Subcutaneous abdominal adipose tissue (tissue), 5 donors: ENCODE measurements around the gene NAT9.

ENCODE experiments used
- H3K27ac ChIP-seq: one replicate; pipeline ENCODE4 v1.7.0; 2013; ENCODE audit warnings: low read depth, mild to moderate bottlenecking, inconsistent platforms, low read length, moderate library complexity
- H3K27me3 ChIP-seq, 5 donors: one replicate each; pipeline ENCODE4 v1.7.0; 2013; ENCODE audit warnings: low read length in 5 of 5, inconsistent platforms in 1 of 5; ENCODE audit not compliant: control insufficient read depth in 5 of 5, insufficient read depth in 4 of 5
- H3K36me3 ChIP-seq, 5 donors: one replicate each; pipeline ENCODE4 v1.7.0; 2013; ENCODE audit warnings: low read length in 5 of 5; ENCODE audit not compliant: control insufficient read depth in 5 of 5, insufficient read depth in 5 of 5
- H3K4me1 ChIP-seq, 5 donors: one replicate each; pipeline ENCODE4 v1.7.0; 2013; ENCODE audit warnings: low read length in 5 of 5, mild to moderate bottlenecking in 3 of 5, moderate library complexity in 1 of 5; ENCODE audit not compliant: control insufficient read depth in 5 of 5, insufficient read depth in 5 of 5
- H3K4me3 ChIP-seq, 5 donors: one replicate each; pipeline ENCODE4 v1.7.0; 2013; ENCODE audit warnings: low read length in 5 of 5, low read depth in 1 of 5
- H3K9ac ChIP-seq, 5 donors: one replicate each; pipeline ENCODE4 v1.7.0; 2013; ENCODE audit warnings: low read length in 5 of 5, mild to moderate bottlenecking in 4 of 5, moderate library complexity in 3 of 5
- H3K9me3 ChIP-seq, 5 donors: one replicate each; pipeline ENCODE4 v1.7.0; 2013; ENCODE audit warnings: low read length in 5 of 5; ENCODE audit not compliant: control insufficient read depth in 5 of 5
- donor health status: healthy.
- donor health status: healthy.
- donor health status: healthy.
- donor health status: healthy.
- donor health status: healthy.

NAT9 gene

DNA sequence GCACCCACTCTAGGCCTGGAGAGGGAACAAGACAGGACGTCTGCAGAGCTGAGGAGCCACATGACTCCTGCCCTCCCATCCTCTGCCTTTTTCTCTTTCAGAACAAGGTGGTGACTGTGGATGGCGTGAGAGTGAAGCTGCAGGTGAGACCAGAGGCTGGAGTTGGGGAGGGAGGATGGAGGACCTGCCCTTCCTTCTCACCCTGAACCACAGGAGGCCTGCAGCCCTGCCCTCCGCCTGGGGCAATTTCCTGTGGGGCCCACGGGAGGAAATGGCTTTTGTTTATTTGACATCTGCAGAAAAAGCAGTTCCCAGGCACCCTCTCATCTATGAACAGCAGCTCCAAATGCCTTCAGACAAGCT lies 34.0 kb downstream of the NAT9 start:
- Histone ChIP-seq H3K9ac (no peak overlapping the region), H3K4me3 (no peak overlapping the region), H3K9me3 (no peaks in the 10 kb centered on the region), H3K27me3 (peaks cover 27 to 34% (median 33%) of the 10 kb centered on the region in 5 donors), H3K27ac (no peak overlapping the region), H3K4me1 (peaks cover 3 to 55% (median 42%) of the 10 kb centered on the region in 5 donors), H3K36me3 (no peaks in the 10 kb centered on the region)

DNA sequence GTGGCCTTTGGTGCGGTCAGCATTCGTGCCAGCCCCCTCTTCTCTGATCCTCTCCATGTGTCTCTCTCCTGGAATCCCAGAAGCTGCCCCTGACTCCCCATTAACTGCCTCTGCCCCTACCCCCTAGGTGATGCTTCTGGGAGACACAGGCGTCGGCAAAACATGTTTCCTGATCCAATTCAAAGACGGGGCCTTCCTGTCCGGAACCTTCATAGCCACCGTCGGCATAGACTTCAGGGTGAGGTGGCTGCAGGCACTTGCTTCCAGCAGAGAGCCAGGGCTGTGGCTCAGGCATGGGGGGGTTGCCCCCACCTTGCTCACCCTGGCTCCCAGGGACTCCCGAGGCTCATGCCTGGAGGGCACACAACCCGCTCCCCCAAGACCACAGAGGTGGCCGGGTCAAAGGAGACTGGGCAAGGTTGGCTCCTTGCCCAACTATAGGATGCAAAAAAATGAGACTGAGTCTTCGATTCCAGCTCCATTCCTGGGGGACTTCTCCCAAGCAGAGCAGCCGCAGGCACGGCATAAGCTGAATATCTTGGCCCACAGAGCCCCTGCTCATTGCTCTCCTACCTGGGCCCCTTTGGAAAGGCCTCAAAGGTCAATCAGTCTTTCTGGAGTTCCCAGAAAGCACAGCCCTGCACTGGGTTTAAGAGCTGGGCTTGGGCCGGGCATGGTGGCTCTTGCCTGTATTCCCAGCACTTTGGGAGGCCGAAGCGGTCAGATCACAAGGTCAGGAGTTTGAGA lies 35.3 kb downstream of the NAT9 start:
- peaks cover 28 to 42% (median 33%) of the 10 kb centered on the region in 5 donors for H3K27me3 ChIP-seq
- H3K36me3 ChIP-seq, result no peaks in the 10 kb centered on the region
- peaks cover 3 to 54% (median 41%) of the 10 kb centered on the region in 5 donors for H3K4me1 ChIP-seq
- no peaks in the 10 kb centered on the region for H3K9me3 ChIP-seq
- H3K27ac ChIP-seq, result no peak overlapping the region
- no peak overlapping the region for H3K4me3 ChIP-seq
- no peak overlapping the region for H3K9ac ChIP-seq

DNA sequence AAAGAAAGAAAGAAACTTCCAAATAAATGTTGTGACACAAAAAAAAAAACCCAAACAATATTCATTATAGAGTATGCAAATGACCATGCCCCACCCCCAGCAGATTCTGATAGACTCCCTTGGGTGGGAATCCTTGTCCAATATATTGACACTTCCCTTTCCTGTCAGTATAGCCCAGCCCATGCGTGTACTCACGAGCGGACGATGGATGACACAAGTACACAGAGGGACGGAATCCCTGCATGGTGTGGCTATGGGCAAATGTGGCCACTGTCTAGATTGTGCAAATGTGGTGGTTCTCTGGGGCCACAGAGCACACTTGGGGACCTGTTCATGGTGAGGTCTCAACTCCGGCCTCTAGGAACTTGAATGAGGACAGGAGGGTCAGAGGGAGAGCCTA lies 36.0 kb downstream of the NAT9 start:
- Histone ChIP-seq H3K4me1 (peaks cover 3 to 49% (median 39%) of the 10 kb centered on the region in 5 donors), H3K9ac (no peak overlapping the region), H3K27me3 (peaks cover 28 to 42% (median 33%) of the 10 kb centered on the region in 5 donors)

DNA sequence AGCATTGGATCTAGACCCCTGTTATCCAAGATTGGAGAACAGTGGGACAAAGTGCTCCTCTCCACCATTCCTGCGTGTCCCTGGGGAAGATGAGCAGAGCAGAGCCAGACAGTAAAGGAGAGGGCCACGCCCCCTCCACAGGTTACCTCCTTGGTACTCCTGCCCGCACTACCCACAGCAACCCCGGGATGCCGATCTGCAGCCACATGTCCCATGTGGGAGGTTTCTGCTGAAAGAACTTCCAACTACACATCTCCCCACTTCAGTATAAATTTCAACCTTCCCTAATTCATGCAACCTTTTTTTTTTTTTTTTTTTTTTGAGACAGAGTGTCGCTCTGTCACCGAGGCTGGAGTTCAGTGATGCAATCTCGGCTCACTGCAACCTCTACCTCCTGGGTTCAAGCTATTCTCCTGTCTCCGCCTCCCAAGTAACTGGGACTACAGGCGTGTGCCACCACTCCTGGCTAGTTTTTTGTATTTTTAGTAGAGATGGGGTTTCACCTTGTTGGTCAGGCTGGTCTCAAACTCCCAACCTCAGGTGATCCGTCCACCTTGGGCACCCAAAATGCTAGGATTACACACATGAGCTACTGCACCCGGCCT lies 36.8 kb downstream of the NAT9 start:
- Histone ChIP-seq H3K27me3 (peaks cover 28 to 42% (median 33%) of the 10 kb centered on the region in 5 donors), H3K9me3 (no peaks in the 10 kb centered on the region), H3K4me1 (peaks cover 3 to 41% (median 31%) of the 10 kb centered on the region in 5 donors), H3K9ac (no peak overlapping the region), H3K27ac (no peak overlapping the region), H3K36me3 (no peaks in the 10 kb centered on the region), H3K4me3 (no peak overlapping the region)

More for the DNA sequence above, 36.0 kb downstream of the NAT9 start:
- H3K4me3 ChIP-seq, result no peak overlapping the region
- H3K9me3 ChIP-seq, result no peaks in the 10 kb centered on the region
- H3K36me3 ChIP-seq, result no peaks in the 10 kb centered on the region
- no peak overlapping the region for H3K27ac ChIP-seq

DNA sequence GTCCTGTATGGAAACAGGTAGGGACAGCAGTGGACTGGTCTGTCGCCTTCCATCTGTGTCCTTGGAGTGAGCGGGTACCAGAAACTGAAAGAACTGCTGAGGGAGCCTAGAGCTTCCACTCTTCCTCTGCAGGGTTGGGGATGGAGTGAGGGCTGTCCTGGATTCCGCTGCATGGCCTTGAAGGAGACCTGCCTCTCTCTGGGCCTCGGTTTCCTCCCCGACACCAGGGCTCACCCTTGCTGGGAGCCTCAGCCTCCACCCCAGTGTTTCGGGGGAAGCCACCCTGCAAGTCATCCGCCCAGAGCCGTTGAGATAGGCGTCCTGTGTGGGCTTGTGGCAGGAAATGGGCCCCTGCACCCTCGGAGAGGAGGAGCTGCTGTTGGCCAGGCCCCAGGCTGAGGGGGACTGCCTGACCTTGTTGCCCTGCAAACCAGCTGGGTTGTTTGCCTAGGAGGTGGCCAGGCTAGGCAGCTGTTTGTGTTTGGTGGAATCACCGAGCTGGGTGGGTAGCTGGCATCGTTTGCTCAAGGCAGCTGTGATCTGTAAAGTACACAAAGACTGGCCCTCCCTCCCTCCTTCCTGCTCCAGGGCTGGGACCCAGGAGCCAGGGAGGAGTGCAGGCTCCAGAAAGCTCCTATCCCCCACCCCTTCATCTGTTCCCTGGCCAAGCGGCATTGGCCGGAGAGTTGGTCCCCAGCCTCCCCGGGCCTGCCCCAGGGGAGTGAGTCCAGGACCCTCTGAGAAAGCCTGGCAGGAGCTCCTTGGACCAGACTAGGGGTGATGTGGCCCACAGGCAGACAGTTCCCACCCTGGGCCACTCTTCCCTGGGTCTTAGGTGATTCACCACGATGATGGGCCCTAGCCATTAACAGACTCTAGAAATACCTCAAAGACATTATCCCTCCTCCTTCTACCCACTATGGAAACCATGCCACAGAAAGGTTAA lies 37.8 kb downstream of the NAT9 start:
- Histone ChIP-seq H3K36me3 (no peaks in the 10 kb centered on the region), H3K4me1 (peaks cover 3 to 36% (median 31%) of the 10 kb centered on the region in 5 donors), H3K9ac (peak overlapping the region in 1 of 5 donors; percentile 30), H3K27me3 (peaks cover 28 to 49% (median 37%) of the 10 kb centered on the region in 5 donors), H3K27ac (no peak overlapping the region), H3K9me3 (no peaks in the 10 kb centered on the region), H3K4me3 (peak overlapping the region in 3 of 5 donors; percentile 16 to 59 (median 42))

DNA sequence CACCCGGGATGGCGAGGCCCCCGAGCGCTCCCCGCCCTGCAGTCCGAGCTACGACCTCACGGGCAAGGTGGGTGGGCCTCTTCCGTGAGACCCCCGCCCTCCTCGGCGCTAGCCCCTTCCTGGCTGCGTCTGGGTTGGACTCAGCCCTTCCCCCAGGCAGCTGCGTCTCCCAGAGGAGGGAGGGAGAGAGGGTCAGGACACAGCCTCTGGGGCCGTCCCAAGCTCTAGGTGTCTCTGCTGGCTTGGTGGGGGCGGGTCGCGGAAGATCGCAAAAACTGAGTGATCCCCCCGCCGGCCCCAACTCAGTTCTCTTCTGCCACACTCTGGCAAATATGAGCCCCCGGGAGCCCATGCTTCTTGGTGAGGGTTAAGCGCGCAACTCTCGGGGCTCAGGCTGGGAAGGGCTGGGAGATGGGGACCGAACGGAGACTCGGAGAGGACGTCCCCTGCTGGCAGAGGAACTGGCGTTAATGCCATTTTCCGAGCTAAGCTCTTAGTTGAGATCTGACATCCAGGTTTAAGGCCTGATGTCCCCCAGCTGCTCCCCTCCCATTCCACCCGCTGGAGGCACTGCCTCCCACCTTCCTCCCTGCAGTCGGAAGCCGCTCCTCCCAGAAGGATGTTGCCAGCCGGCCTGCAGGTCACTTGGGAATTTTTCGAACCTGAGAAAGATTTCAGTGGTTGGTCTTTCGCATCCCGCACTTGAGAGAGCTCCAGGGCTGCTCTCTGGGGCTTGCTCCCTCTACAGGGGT lies 38.7 kb downstream of the NAT9 start:
- H3K27me3 ChIP-seq, result peaks cover 33 to 56% (median 45%) of the 10 kb centered on the region in 5 donors
- H3K36me3 ChIP-seq, result no peaks in the 10 kb centered on the region
- H3K9ac ChIP-seq, result no peak overlapping the region
- H3K9me3 ChIP-seq, result no peaks in the 10 kb centered on the region
- peak overlapping the region in 4 of 5 donors; percentile 22 to 59 (median 37) for H3K4me3 ChIP-seq
- peaks cover 3 to 33% (median 31%) of the 10 kb centered on the region in 5 donors for H3K4me1 ChIP-seq
- no peak overlapping the region for H3K27ac ChIP-seq

DNA sequence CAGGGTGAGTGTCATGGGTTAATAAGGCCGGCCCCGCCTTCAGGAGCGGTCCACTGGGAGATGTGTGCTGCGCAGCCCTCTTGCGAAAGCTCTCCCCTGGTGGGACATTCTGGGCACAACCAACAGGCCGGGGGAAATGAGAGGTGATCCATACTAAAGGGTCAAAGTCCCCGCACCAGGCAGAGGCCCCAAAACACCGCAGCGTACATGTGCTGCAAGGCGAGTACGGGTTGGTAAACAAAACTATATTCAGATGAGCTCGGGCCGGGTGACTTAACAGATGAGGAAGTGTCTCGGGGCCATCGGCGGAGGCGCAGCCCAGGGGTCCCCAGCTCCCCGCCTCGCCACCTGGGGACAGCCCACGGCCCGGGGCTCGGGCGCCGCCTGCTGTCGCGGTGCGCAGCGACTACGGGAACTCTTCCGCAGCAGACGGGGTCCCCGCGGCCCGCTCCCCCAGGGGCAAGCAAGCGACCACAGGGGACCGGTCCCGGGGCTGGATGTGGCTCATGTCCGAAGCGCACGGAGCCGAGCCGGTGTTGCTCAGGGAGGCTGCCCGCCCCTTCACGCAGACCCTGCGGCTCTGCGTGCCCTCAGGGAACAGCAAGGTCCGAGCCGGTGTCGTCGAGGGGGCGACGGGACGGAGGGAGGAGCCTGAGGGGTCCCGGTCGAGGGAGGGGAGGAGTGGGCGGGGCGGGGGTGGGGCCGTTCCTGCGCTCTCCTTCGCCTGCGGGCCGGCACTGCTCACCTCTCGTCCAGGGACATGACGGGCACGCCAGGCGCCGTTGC lies 39.4 kb downstream of the NAT9 start, which contains the start of gene RAB37:
Gene RAB37 (plus strand): TSS at position 744 of the 786 bp plus-strand sequence. CDS start 17 bp downstream, at position 761.
- peak within 1 kb of the TSS; percentile 36 to 62 (median 43) for H3K4me3 ChIP-seq
- peaks cover 31 to 57% (median 44%) of the 10 kb centered on the region in 5 donors for H3K27me3 ChIP-seq
- H3K27ac ChIP-seq, result no peak within 1 kb of the TSS
- peak within 1 kb of the TSS in 1 of 5 donors; percentile 19 for H3K9ac ChIP-seq
- no peaks in the 10 kb centered on the region for H3K9me3 ChIP-seq
- peaks cover 0 to 26% (median 25%) of the 10 kb centered on the region in 5 donors for H3K4me1 ChIP-seq
- no peaks in the 10 kb centered on the region for H3K36me3 ChIP-seq

DNA sequence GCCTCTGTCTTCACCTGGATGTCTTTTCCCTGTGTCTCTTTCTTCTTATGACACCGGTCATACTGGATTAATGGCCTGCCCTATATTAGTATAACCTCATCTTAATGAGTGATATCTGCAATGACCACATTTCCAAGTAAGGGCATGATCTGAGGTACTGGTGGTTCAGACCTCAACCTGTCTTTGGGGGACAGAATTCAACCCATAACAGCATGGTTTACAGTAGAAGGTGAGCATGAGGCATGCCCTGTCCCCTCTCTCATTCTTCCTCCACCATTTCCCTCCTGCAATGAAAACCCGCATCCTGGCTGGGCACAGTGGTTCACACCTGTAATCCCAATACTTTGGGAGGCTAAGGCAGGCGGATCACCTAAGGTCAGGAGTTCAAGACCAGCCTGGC lies 41.9 kb downstream of the NAT9 start:
- no peak overlapping the region for H3K27ac ChIP-seq
- peaks cover 0 to 33% (median 24%) of the 10 kb centered on the region in 5 donors for H3K4me1 ChIP-seq
- no peak overlapping the region for H3K9ac ChIP-seq
- H3K9me3 ChIP-seq, result no peaks in the 10 kb centered on the region
- peaks cover 28 to 60% (median 40%) of the 10 kb centered on the region in 5 donors for H3K27me3 ChIP-seq
- H3K4me3 ChIP-seq, result no peak overlapping the region
- H3K36me3 ChIP-seq, result no peaks in the 10 kb centered on the region
